K562 (cell line): ENCODE results near the gene PEX5. TPM values are rescaled to one million over a fixed set of nuclear protein-coding genes. Genes with fewer than 3 reads are reported as not detected.

ENCODE experiments used
- ATAC-seq: fragments of 200-7000 bp; cut with Tn5 transposase; 3 replicates; pipeline ENCODE4 v1.9.1; 2020; ENCODE audit warnings: moderate library complexity
- BruUV-seq: library from RNA; stranded (reverse); fragments of 400-500 nt; replicated peaks from 2 replicates; lab custom pipeline; 2021; lab: Mats Ljungman, UMichigan
- CTCF ChIA-PET: fragments of 300-600 bp; formaldehyde crosslinking; extraction: SDS; loops from one replicate; lab custom pipeline; 2021; ENCODE audit warnings: low intra/inter-chr PET ratio; lab: Yijun Ruan, JAX
- POLR2A ChIA-PET: fragments of 300-600, 350-650 bp; sonication (Branson Sonifier 250); formaldehyde crosslinking; extraction: SDS; loops from one replicate; lab custom pipeline; 2021; ENCODE audit warnings: antibody characterized with exemption, inconsistent platforms; lab: Yijun Ruan, JAX
- DNase-seq, 4 experiments: peaks; one replicate each; pipeline versions ENCODE4 v3.0.0 to v3.0.0-alpha.2; 2011 to 2018; ENCODE audit warnings: low spot score in 3 of 4, mixed read lengths in 3 of 4; ENCODE audit errors: extremely low read depth in 1 of 4
- FAIRE-seq: peaks from 2 replicates; lab custom pipeline; 2011; peaks lifted over from hg19 to GRCh38; lab: Jason Lieb, UNC
- H2AFZ ChIP-seq: 2 replicates; pipeline ENCODE4 v1.6.0; 2011; ENCODE audit warnings: low read depth, low read length, control low read depth, inconsistent platforms
- H3K27ac ChIP-seq: fragments of 200-600 bp; 3 replicates; pipeline ENCODE4 v1.8.0; 2011; ENCODE audit warnings: low read depth, mild to moderate bottlenecking, control low read depth, inconsistent platforms, low read length, moderate library complexity, mixed read lengths; ENCODE audit errors: extremely low read depth
- H3K27me3 ChIP-seq, 2 experiments: fragments of 300-600 bp in 1 of 2; 2 replicates in 1 of 2; 3 replicates in 1 of 2; pipeline versions ENCODE4 v1.6.0 to v1.8.0; 2011; ENCODE audit warnings: inconsistent platforms in 2 of 2, low read length in 2 of 2, mild to moderate bottlenecking in 1 of 2, mixed read lengths in 1 of 2, moderate library complexity in 1 of 2; ENCODE audit not compliant: control insufficient read depth in 2 of 2, insufficient read depth in 2 of 2
- H3K36me3 ChIP-seq: fragments of 300-600 bp; 3 replicates; pipeline ENCODE4 v1.8.0; 2011; ENCODE audit warnings: mild to moderate bottlenecking, low read length, inconsistent platforms; ENCODE audit not compliant: control insufficient read depth, insufficient read depth
- H3K4me1 ChIP-seq, 2 experiments: fragments of 200-600 bp in 1 of 2; replicated peaks in 1 of 2; 2 replicates in 1 of 2; 3 replicates in 1 of 2; pipeline versions ENCODE4 v1.5.1 to v1.8.0; 2011; ENCODE audit warnings: inconsistent platforms in 2 of 2, low read length in 2 of 2, mild to moderate bottlenecking in 1 of 2, mixed read lengths in 1 of 2, moderate library complexity in 1 of 2; ENCODE audit not compliant: control insufficient read depth in 2 of 2, insufficient read depth in 2 of 2
- H3K4me2 ChIP-seq: 2 replicates; pipeline ENCODE4 v1.6.1; 2011; ENCODE audit warnings: low read length, control low read depth, inconsistent platforms, mixed read lengths; ENCODE audit not compliant: insufficient read depth
- H3K4me3 ChIP-seq: fragments of 200-600 bp; sonication (generic), shearing (Covaris generic); 2 replicates; pipeline ENCODE4 v1.5.1; 2016; ENCODE audit warnings: control low read depth, inconsistent platforms
- H3K79me2 ChIP-seq: fragments of 200-600 bp; 3 replicates; pipeline ENCODE4 v1.8.0; 2011; ENCODE audit warnings: low read length, inconsistent platforms; ENCODE audit not compliant: control insufficient read depth, insufficient read depth
- H3K9ac ChIP-seq, 2 experiments: 2 replicates each; pipeline versions ENCODE4 v1.6.0 to v1.6.1; 2011; ENCODE audit warnings: low read depth in 2 of 2, low read length in 2 of 2, control low read depth in 1 of 2, inconsistent platforms in 1 of 2, mild to moderate bottlenecking in 1 of 2, mixed read lengths in 1 of 2; ENCODE audit not compliant: insufficient read depth in 1 of 2
- H3K9me1 ChIP-seq: one replicate; pipeline ENCODE4 v1.6.0; 2011; ENCODE audit warnings: inconsistent platforms, mild to moderate bottlenecking, low read length, moderate library complexity; ENCODE audit not compliant: control insufficient read depth, insufficient read depth
- H3K9me3 ChIP-seq: replicated peaks from 2 replicates; pipeline ENCODE4 v1.5.1; 2011; ENCODE audit warnings: low read depth, low read length, inconsistent platforms; ENCODE audit not compliant: control insufficient read depth, insufficient read depth
- H4K20me1 ChIP-seq: replicated peaks from 2 replicates; pipeline ENCODE4 v1.6.1; 2011; ENCODE audit warnings: low read length, inconsistent platforms, mixed read lengths; ENCODE audit not compliant: control insufficient read depth, insufficient read depth
- FOXJ2 ChIP-seq: fragments of 200-800 bp; sonication (Bioruptor generic); IDR thresholded peaks from 2 replicates; pipeline ENCODE4 v1.6.1; 2016; ENCODE audit warnings: missing genetic modification characterization, missing compliant biosample characterization
- NR3C1 ChIP-seq: sonication (generic); formaldehyde crosslinking; IDR thresholded peaks from 2 replicates; pipeline ENCODE4 v1.8.1; 2022; ENCODE audit warnings: missing genetic modification reagents
- PPARD ChIP-seq: fragments of 250-450 bp; sonication (Bioruptor Pico); IDR thresholded peaks from 2 replicates; pipeline ENCODE4 v1.8.0; 2022; ENCODE audit warnings: inconsistent platforms, mild to moderate bottlenecking, moderate library complexity
- TBP ChIP-seq: optimal IDR thresholded peaks from 2 replicates; pipeline ENCODE3; 2011; ENCODE audit warnings: low read depth, low read length, improper control_type of control experiment
- TCF3 ChIP-seq: sonication (generic); formaldehyde crosslinking; IDR thresholded peaks from 2 replicates; pipeline ENCODE4 v1.4.0; 2020; ENCODE audit warnings: mild to moderate bottlenecking, missing genetic modification reagents
- ZNF324 ChIP-seq: fragments of 250-450 bp; sonication (Bioruptor Pico); IDR thresholded peaks from 2 replicates; pipeline ENCODE4 v1.4.0; 2020; ENCODE audit warnings: mild to moderate bottlenecking
- ZNF41 ChIP-seq: fragments of 250-450 bp; sonication (Bioruptor Pico); conservative IDR thresholded peaks from 2 replicates; pipeline ENCODE4 v1.4.0; 2020; ENCODE audit warnings: mild to moderate bottlenecking
- WGBS: fragments of 100-300 bp; shearing (Covaris generic); methylation state at CpG from one replicate; pipeline ENCODE4 v1.1.6; 2016; ENCODE audit warnings: low coverage, mixed read lengths; ENCODE audit not compliant: insufficient coverage; ENCODE audit errors: missing lambda C conversion rate; 5-methylcytosine and 5-hydroxymethylcytosine counted together
- in situ Hi-C: fragments of 300-500 bp; cut with MboI; formaldehyde crosslinking; loops from 4 replicates; pipeline ENCODE4 v1.15.0; 2018; ENCODE audit warnings: inconsistent platforms, mixed read lengths
- intact Hi-C: fragments of 100-400 bp; cut with micrococcal nuclease; formaldehyde crosslinking; loops from 2 replicates; pipeline ENCODE4 v1.14.2; 2022
- polyA plus RNA-seq, 8 experiments: library from polyadenylated mRNA; depleted of rRNA in 4 of 8; stranded (reverse) in 5 of 8; unstranded in 3 of 8; fragments of >200 nt; fragmentation: Nextera tagmentation in 2 of 8; fragmentation: Illumina TruSeq in 1 of 8; extraction: Ambion mirVana in 2 of 8; extraction: Trizol in 1 of 8; gene quantifications; 2 replicates each; pipeline versions ENCODE4 v1.2.1 to v1.2.3, GENCODE V29; 2011 to 2014; ENCODE audit warnings: inconsistent platforms in 1 of 8, missing spikeins in 1 of 8
- total RNA-seq, 7 experiments: library from RNA; depleted of rRNA in 6 of 7; stranded (reverse); fragments of >200 nt in 6 of 7; fragmentation: Illumina TruSeq in 2 of 7; extraction: Trizol in 2 of 7; gene quantifications; 2 replicates each; pipeline versions ENCODE4 v1.2.1 to v1.2.3, GENCODE V29; 2011 to 2021; ENCODE audit warnings: low replicate concordance in 1 of 7

PEX5 gene
- total and polyA plus RNA-seq, 9 of the 15 experiments (the other 6 are each of a cell fraction or from before 2014, with no cell fraction given): 1.4 to 26.1 (median 14.0) TPM

DNA sequence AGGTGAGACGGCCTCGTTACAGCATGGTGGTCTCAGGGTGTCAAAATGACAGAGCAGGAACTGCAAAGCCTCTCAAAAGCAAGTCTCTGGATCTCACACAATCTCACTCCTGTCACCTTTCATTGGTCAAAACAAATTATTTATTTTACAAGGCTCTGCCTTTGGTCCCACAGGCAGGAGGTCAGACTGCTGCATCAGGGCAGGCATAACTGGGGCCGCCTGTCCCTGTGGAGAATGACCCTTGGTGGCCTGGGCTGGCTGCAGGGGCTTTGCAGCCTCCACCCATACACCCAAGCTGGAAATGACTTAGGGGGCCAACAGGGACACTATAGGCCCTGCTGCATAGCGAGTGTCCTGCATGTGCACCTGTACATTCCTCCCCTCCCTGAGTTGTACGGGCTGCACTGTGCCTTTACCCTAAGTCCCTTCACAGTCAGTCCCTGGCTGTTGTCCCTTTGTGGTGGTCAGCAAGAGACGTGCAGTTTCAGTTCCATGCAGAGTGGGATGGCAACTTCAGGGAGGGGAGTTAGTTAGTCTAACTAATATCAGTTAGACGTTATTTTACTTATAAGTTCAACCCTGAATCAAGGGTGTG is 28.1 kb downstream of the PEX5 start:
- no peak overlapping the region for H3K9ac ChIP-seq
- no peak overlapping the region for H3K27ac ChIP-seq
- no peak overlapping the region for H3K4me2 ChIP-seq
- POLR2A ChIA-PET: no interaction called here
- DNase-seq (no peak), FAIRE-seq (no peak)
- intact Hi-C loops: loop anchor here (2.0 to 5.0 kb wide), 2 partner anchors 170 to 421 kb away; no protein-coding TSS in a partner anchor
- no peak overlapping the region for H3K4me3 ChIP-seq
- no peaks in the 10 kb centered on the region for H3K79me2 ChIP-seq
- no peaks in the 10 kb centered on the region for H3K4me1 ChIP-seq
- no peaks in the 10 kb centered on the region for H4K20me1 ChIP-seq
- TF ChIP-seq ZNF41 (CRISPR knock-in tag) (no peak), TBP (no peak), NR3C1 (CRISPR knock-in tag) (no peak), TCF3 (CRISPR knock-in tag) (no peak), FOXJ2 (no peak), PPARD (CRISPR knock-in tag) (no peak), ZNF324 (CRISPR knock-in tag) (no peak)
- TF ChIP-seq, all 486 proteins: peak for 0
- no peak for ATAC-seq
- 16% methylated on average over 7 of the region's 7 CpGs for WGBS
- Histone ChIP-seq H3K36me3 (peaks cover 2% of the 10 kb centered on the region; the same call in 1 of the 3 replicates), H3K9me3 (no peaks in the 10 kb centered on the region), H3K27me3 (no peaks in the 10 kb centered on the region), H2AFZ (no peak overlapping the region), H3K9me1 (no peaks in the 10 kb centered on the region)
- in situ Hi-C loops: no loop called here
- CTCF ChIA-PET: no interaction called here
- BruUV-seq: no TSS peak
